Ascending aorta (tissue), 2 donors: ENCODE measurements around the gene YTHDF1. TPM values are rescaled to one million over a fixed set of nuclear protein-coding genes. Genes with fewer than 3 reads are reported as not detected.

Source experiments
- DNase-seq, 2 donors: peaks; one replicate each; pipeline ENCODE4 v3.0.0-alpha.2; 2019; ENCODE audit warnings: low spot score in 2 of 2
- H3K27ac ChIP-seq, 2 donors: fragments of 200-600 bp; sonication (generic); one replicate each; pipeline ENCODE4 v1.5.1; 2016 to 2017; ENCODE audit warnings: mild to moderate bottlenecking in 1 of 2
- H3K27me3 ChIP-seq: fragments of 200-600 bp; sonication (generic); one replicate; pipeline ENCODE4 v1.5.1; 2017
- H3K36me3 ChIP-seq, 2 donors: fragments of 200-600 bp; sonication (generic); one replicate each; pipeline ENCODE4 v1.5.1; 2016
- H3K4me1 ChIP-seq, 2 donors: fragments of 200-600 bp; sonication (generic); one replicate each; pipeline ENCODE4 v1.5.1; 2016 to 2017; ENCODE audit warnings: mild to moderate bottlenecking in 1 of 2
- H3K4me3 ChIP-seq, 2 donors: fragments of 200-600 bp; sonication (generic); one replicate each; pipeline ENCODE4 v1.5.1; 2016 to 2017; ENCODE audit warnings: mild to moderate bottlenecking in 1 of 2
- H3K9me3 ChIP-seq, 2 donors: fragments of 200-600 bp; sonication (generic); one replicate each; pipeline ENCODE4 v1.5.1; 2016
- intact Hi-C: fragments of 100-400 bp; cut with DNase I; formaldehyde crosslinking; loops from one replicate; pipeline ENCODE4 v1.15.1; 2023
- total RNA-seq: library from RNA; depleted of rRNA; stranded (reverse); fragments of >200 nt; gene quantifications from one replicate; pipeline ENCODE4 v1.1.0, GENCODE V29; 2016
- TF ChIP-seq, protein P1 (sequence below), 3 experiments: fragments of 200-600 bp in 2 of 3; fragments of 450-650 bp in 1 of 3; sonication (generic) in 2 of 3; IDR thresholded peaks; one replicate each; pipeline ENCODE4 v1.5.1; 2016 to 2019; ENCODE audit warnings: antibody characterized with exemption in 3 of 3, mild to moderate bottlenecking in 1 of 3, moderate library complexity in 1 of 3

Gene YTHDF1
- total RNA-seq, 1 donor from 2014 or later, result 14.2 TPM

DNA sequence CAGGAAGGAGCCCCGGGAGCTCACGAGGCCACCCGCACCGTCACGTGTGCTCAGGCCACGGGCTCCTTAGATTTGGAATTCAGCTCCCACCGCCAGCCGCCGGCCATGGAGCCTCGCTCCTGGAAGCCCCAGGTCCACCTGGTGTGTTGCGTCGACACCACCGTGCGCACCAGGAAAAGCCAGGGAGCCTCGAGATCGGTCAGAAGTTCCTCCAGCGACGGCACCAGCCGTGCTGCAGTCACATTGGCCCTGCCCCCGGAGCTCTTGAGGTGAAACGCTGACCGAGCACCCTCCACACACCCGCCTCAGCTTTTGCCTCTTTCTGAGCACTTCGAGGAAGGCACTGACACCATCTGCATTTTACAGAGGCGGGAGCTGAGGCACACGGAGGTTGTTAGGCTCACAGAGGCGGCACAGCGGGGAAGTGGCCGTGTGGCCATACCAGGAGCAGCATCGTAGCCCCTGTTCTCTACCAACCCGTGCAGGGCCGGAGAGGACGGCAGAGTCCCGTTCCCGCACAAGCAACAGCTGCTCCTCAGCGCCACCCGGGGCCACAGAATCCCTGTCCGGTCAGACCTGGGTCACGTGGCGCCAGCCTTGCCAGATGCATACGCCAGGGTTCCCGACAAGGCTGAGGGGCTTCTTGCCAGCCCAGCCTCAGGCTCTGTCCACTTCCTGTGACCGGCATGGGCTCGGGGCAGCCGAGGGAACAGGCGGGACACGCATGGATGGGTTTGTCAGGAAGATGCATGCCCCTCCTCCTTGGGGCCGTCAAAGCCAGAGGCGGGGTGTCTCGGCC is 30.8 kb upstream of the YTHDF1 start:
- DNase-seq, result no peak
- H3K4me1 ChIP-seq, result no peaks in the 10 kb centered on the region
- TF ChIP-seq, protein P1, sequence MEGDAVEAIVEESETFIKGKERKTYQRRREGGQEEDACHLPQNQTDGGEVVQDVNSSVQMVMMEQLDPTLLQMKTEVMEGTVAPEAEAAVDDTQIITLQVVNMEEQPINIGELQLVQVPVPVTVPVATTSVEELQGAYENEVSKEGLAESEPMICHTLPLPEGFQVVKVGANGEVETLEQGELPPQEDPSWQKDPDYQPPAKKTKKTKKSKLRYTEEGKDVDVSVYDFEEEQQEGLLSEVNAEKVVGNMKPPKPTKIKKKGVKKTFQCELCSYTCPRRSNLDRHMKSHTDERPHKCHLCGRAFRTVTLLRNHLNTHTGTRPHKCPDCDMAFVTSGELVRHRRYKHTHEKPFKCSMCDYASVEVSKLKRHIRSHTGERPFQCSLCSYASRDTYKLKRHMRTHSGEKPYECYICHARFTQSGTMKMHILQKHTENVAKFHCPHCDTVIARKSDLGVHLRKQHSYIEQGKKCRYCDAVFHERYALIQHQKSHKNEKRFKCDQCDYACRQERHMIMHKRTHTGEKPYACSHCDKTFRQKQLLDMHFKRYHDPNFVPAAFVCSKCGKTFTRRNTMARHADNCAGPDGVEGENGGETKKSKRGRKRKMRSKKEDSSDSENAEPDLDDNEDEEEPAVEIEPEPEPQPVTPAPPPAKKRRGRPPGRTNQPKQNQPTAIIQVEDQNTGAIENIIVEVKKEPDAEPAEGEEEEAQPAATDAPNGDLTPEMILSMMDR (IDR thresholded peaks at IDR 0.05), result no peak
- no peaks in the 10 kb centered on the region for H3K27me3 ChIP-seq
- H3K27ac ChIP-seq, result no peak overlapping the region
- no peaks in the 10 kb centered on the region for H3K36me3 ChIP-seq
- H3K9me3 ChIP-seq, result no peaks in the 10 kb centered on the region
- H3K4me3 ChIP-seq, result no peak overlapping the region
- intact Hi-C loops, result no loop called here

- H3K4me1 ChIP-seq, result no peaks in the 10 kb centered on the region
- no peaks in the 10 kb centered on the region for H3K9me3 ChIP-seq
- H3K27ac ChIP-seq, result no peak overlapping the region
- H3K27me3 ChIP-seq, result no peaks in the 10 kb centered on the region
- TF ChIP-seq, protein P1 (IDR thresholded peaks at IDR 0.05), result no peak
- intact Hi-C loops, result no loop called here
- no peak for DNase-seq
- H3K36me3 ChIP-seq, result no peaks in the 10 kb centered on the region
- no peak overlapping the region for H3K4me3 ChIP-seq
These were observed 28.5 kb upstream of the YTHDF1 start for GRCh38 chr20:63244468-63244867.

DNA sequence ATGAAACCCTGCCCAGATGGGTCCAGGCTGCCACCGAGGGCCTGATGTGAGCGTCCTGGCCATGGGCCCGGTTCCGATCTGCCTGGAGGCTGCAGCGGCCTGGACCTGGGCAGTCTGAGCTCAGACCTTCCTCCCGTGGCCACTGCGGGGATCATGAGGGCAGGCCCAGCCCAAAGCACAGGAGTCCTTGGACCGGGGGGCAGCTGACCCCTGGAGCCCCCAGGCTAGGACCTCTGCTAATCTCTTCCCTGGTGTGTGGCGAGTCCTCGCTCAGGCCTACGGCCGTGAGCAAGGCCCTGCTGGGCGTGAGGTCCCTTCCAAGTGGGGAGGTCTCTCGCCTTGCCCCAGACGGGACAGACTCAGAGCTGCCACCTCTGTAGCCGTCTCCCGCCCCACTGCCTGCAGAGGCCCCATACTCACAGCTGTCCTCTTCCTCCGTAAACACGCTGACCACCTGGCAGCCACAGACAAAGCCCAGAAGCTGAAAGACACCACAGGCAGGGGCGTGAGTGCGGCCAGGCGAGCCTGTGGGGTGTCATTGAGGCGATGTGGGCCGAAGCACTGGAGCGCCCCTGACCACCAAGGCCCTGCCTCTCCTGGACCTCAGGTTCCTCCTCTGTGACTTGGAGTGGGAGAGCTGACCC is 27.8 kb upstream of the YTHDF1 start:
- Histone ChIP-seq H3K9me3 (no peaks in the 10 kb centered on the region), H3K27ac (no peak overlapping the region), H3K4me1 (no peaks in the 10 kb centered on the region), H3K36me3 (no peaks in the 10 kb centered on the region), H3K4me3 (no peak overlapping the region), H3K27me3 (no peaks in the 10 kb centered on the region)
- intact Hi-C loops, result no loop called here
- TF ChIP-seq, protein P1 (IDR thresholded peaks at IDR 0.05), result no peak
- DNase-seq, result no peak

DNA sequence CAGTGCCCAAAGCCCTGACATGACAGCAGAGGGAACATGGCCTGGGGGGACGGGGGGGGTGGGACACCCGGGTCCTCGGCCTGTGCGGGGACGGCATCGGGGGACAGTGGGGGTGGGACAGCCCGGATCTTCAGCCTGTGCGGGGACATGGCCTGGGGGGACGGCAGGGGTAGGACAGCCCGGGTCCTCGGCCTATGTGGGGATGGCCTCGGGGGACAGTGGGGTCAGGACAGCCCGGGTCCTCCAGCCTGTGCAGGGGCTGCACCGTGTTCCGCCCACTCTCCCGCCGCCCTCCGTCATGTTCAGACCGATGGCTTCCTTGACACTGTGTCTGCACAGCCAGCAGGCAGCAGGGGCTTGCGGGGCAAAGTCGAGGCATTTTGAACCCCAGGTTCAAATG is 26.8 kb upstream of the YTHDF1 start:
- DNase-seq, result no peak
- Histone ChIP-seq H3K4me1 (no peaks in the 10 kb centered on the region), H3K9me3 (no peaks in the 10 kb centered on the region), H3K4me3 (no peak overlapping the region), H3K36me3 (no peaks in the 10 kb centered on the region), H3K27ac (no peak overlapping the region), H3K27me3 (no peaks in the 10 kb centered on the region)
- TF ChIP-seq, protein P1 (IDR thresholded peaks at IDR 0.05), result no peak
- intact Hi-C loops, result no loop called here

DNA sequence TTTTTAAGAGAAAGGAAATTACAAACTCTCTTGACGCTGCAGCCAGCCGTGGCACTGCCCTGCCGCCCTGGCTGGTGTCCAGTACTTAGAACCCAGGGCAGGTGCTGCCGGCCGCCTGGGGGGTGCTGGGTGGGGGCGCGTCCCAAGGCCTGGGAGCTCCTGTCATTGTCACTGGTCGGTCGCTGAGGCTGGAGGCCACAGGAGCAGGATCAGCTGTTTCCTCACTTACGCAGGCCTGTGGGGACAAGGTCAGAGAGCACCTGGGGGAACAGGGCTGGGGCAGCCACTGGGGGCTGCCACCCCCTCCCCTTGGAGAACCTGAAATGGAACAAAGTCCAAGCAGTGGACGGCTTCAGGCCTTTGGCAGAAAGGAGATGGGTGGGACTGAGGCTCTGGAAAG is 25.3 kb upstream of the YTHDF1 start:
- DNase-seq, result no peak
- Histone ChIP-seq H3K4me1 (no peaks in the 10 kb centered on the region), H3K27me3 (no peaks in the 10 kb centered on the region), H3K36me3 (no peaks in the 10 kb centered on the region), H3K9me3 (no peaks in the 10 kb centered on the region), H3K4me3 (no peak overlapping the region), H3K27ac (no peak overlapping the region)
- intact Hi-C loops, result no loop called here
- TF ChIP-seq, protein P1 (IDR thresholded peaks at IDR 0.05), result no peak
